GM12865 (cell line): ENCODE results near the gene PFKL.

ENCODE experiments used
- DNase-seq: peaks from one replicate; pipeline ENCODE4 v3.0.0; 2010; ENCODE audit warnings: low read depth
- H3K4me3 ChIP-seq: 2 replicates; pipeline ENCODE4 v1.5.1; 2011; ENCODE audit warnings: mild to moderate bottlenecking, low read depth, low read length, control low read depth
- CTCF ChIP-seq: IDR thresholded peaks from 2 replicates; pipeline ENCODE4 v1.5.1; 2011; ENCODE audit warnings: low read length, control low read depth, low read depth, inconsistent platforms; ENCODE audit not compliant: insufficient read depth; ENCODE audit errors: missing control alignments

Gene PFKL

DNA sequence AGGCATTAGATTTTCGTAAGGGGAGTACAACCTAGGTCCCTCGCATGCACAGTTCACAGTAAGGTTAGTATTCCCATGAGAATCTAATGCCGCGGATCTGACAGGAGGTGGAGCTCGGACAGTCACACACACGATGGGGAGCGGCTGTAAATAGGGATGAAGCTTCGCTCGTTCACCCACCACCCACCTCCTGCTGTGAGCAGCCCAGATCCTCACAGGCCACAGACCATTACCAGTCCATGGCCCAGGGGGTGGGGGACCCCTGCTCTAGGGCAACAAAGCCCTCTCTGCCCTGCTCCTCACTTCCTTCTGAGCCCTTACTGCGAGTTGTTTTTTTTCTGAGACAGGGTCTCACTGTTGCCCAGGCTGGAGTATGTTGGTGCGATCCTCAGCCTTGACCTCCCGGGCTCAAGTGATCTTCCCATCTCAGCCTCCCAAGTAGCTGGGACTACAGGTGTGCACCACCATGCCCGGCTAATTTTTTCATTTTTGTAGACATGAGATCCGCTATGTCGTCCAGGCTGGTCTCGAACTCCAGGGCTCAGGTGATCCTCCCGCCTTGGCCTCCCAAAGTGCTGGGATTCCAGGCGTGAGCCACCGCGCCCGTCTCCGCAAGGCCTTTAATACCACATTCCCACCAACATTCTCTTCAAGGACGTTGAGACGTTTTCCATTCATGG is 74.9 kb downstream of the PFKL start:
- no peak for TF ChIP-seq CTCF
- H3K4me3 ChIP-seq, result no peak overlapping the region
- DNase-seq, result no peak

DNA sequence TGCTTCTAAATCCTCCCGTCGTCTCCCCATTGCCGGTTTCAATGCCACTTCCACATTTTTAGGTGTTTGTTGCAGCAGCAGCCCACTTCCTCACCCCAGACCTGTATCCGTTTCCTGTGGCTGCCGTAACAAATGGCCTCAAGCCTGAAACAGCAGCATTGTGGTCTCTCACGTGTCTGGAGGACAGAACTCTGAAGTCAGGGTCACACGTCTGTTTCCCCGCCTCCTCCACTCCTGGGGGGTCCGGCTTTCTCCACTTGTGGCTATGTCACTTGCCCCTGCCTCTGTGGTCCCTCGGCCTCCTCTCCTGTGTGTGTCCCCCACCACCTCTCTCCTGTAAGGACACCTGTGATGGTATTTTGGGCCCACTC is 75.4 kb downstream of the PFKL start:
- TF ChIP-seq CTCF, result no peak
- DNase-seq, result peak; percentile 47
- no peak overlapping the region for H3K4me3 ChIP-seq

DNA sequence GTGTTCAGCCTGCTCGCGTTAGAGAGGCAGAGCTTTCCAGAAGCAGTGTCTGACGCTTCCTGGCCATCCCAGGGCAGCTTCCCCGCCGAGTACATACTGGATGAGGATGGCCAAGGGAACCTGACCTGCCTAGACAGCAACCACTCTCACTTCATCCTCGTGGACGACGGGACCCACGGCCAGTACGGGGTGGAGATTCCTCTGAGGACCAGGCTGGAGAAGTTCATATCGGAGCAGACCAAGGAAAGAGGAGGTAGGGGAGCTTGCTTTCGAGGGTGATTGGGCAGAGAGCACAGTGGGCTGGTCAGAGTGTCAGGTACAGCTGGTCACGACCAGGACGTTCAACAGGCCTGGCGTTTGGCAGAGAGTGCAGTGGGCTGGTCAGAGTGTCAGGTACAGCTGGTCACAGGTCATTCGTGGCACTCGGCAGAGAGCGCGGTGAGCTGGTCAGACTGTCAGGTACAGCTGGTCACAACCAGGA is 75.9 kb downstream of the PFKL start:
- no peak for TF ChIP-seq CTCF
- no peak overlapping the region for H3K4me3 ChIP-seq
- no peak for DNase-seq

DNA sequence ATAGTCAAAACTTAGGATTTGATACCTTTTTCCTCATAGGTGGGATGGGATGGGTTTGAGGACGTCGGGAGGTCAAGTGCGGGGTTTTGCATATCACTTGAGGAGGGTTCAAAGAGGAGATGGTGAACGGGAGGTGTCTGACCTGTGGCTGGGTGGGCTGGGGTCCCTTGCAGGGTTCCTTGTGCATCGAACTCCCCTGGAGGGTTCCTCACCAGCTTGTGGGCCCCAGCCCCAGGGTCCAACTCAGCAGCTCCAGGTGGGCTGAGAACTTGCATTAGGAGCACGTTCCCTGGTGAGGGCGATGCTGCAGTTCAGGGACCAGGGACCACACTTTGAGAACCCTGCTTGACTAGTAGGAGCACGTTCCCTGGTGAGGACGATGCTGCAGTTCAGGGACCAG is 76.8 kb downstream of the PFKL start:
- H3K4me3 ChIP-seq, result no peak overlapping the region
- no peak for TF ChIP-seq CTCF
- no peak for DNase-seq
